GM18909 (cell line): Measurements from ENCODE around the gene HMCN2.
"Not testable (repeated sequence)": the region's sequence is repeated elsewhere in the genome, so short reads cannot be mapped to it uniquely, and the experiment has no call there.

Experiments
- ATAC-seq: cut with Tn5 transposase; IDR thresholded peaks from one replicate; pipeline ENCODE4 v1.9.1; 2021; ENCODE audit warnings: mild to moderate bottlenecking; ENCODE audit not compliant: unreplicated experiment, poor library complexity

The HMCN2 gene

DNA sequence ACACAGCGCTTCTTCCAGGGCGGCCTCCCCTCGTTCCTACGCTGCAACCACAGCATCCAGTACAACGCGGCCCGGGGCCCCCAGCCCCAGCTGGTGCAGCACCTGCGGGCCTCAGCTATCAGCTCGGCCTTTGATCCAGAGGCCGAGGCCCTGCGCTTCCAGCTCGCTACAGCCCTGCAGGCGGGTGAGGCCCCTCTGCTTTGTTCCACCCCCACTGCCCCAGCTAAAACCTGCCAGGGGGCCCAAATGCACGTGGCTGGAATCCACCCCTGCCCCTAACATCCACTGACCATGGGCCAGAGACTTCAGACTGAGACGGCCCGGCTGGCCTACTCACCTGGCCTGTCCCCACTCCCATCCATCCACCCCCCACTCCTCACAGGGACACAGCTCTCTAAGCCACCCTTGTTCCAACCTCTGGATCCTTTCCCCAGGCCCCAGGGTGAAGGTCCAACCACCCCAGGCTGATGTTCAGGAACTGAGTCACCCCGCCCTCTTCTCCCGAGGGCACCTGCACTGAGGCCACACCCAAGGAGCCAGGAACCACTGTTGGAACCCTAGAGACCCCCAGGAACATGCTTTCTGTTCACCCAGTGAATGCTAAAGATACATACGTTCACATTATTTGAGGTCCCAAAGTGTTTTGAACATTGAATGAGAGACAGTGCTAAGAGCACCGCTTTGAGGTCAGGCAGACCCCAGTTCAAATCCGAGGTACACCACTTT is 160.3 kb downstream of the HMCN2 start:
- ATAC-seq: no peak

DNA sequence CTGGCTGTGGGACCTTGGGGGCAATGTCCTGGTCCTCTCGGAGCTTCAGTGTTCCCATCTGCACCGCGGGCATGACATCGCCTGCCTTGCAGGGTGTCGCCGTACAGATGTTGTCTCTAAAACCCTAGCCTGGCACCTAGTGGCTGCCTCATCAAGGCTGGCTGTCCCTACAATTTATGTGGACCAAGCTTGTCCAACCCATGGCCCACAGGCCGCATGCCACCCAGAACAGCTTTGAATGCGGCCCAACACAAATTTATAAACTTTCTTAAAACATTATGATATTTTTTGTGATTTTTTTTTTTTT is 160.9 kb downstream of the HMCN2 start:
- no peak for ATAC-seq

DNA sequence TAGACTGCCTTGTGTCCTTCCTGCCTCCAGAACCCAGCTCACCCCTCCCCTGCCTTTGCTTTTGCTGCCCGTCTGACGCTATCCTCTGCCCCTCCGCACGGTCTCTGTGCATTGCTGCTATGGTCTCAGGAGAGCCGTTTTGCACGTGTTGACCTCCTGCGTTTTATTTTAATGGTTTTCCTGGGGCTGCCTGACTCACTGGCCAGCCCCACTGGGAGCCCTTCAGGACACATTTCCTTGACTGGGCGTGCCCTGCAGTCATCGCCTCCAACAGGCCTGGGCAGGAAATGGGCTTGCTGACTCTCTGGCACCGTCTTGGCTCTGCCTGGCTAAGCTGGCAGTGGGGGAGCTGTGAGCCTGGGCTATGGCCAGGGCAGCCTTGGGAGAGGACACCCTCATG is 161.3 kb downstream of the HMCN2 start:
- no peak for ATAC-seq

DNA sequence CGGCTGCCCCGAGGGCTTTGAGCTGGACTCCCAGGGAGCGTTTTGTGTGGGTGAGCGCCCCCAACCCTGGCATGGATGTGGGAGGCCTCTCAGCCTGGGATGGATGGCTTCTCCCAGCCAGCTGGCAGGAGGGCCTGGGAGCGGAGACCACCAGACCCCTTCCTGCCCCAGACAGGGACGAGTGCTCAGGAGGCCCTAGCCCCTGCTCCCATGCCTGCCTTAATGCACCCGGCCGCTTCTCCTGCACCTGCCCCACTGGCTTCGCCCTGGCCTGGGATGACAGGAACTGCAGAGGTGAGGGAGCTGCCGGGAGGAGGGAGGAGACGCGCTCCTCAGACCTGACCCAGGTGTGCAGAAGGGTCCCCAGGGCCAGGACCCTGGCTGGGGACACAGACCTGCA is 161.8 kb downstream of the HMCN2 start:
- no peak for ATAC-seq

DNA sequence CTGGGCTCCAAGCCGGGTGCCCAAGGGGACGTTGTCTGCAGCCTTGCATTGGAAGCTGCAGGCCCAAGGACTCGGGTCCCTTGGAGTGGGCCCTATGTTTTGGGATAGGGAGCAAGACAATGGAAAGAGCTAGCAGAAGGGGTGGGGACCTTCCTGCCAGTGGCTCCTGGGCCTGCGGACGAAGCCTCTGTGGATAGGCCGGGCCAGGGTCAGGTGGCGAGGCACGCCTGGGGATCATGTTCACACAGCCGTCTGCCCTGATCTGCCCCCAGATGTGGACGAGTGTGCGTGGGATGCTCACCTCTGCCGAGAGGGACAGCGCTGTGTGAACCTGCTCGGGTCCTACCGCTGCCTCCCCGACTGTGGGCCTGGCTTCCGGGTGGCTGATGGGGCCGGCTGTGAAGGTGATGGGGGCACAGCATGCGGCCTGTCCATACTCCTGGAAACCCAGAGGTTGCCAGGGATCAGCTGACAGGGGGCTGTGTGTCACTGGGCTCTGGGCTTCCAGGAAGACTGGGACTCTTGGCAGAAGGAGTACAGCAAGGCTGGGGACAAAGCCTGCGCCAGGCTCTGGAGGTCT is 162.6 kb downstream of the HMCN2 start:
- no peak for ATAC-seq

GRCh38 chr9:130429381-130429780 is 163.8 kb downstream of the HMCN2 start:
- no peak for ATAC-seq

DNA sequence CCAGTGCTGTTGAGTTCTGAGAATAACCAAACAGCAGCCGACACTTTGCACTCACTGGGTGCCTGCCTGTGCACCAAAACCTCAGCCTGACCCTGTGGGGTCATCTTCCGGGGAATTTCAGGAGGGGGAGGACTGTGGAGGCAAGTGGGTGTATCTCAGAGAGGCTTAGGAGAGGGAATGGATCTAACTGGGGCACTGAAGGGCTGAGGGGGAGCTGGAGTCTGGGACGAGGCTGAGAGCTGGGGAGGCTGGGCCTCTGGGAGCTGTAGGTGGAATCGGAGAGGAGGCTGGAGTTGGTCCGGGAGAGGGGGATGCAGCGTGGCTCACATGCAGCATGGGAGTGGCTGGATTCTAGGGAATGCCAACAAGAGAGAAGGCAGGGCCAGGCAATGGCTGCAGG is 164.3 kb downstream of the HMCN2 start:
- no peak for ATAC-seq

DNA sequence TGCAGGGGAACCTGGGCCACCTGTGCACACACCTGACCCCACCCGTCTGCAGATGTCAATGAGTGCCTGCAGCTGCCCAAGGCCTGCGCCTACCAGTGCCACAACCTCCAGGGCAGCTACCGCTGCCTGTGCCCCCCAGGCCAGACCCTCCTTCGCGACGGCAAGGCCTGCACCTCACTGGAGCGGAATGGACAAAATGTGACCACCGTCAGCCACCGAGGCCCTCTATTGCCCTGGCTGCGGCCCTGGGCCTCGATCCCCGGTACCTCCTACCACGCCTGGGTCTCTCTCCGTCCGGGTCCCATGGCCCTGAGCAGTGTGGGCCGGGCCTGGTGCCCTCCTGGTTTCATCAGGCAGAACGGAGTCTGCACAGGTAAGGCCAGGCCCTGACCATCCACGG is 164.7 kb downstream of the HMCN2 start:
- no peak for ATAC-seq

GRCh38 chr9:130430734-130431535 is 165.4 kb downstream of the HMCN2 start:
- ATAC-seq: no peak

DNA sequence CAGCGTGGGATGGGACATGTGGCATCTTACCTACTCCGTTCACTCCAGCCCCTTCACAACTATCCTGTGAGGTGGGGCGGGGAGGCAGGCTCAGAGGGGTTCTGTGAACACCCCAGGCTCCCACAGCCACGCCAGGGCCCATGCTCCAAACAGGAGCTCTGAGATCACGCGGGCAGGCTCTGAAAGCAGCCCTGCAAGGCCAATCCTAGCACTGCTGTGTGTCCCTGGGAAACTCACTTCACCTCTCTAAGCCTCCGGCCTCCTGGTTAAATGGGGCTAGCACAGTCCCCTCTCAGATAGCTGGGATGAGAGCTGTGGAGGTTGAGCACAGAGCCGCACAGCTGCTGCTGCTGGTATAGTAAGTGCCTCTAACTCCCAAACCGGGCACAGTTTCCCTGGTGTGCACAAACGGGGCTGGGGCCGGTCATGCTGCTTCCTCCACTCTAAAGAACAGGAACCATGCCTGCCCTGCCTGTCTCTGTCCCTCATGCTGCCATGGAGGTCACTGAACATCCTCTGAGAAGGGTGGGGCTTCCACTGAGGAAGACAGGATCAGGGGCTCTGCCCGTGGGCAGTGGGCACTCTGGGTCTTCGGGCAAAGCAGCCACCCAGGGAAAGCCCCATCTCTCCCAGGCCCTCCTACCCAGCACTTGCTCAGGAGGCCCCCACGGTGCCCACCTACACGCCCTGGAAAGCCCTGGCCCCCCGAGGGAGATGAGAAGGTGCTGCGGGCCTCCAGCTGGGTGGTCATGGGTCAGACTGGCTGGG is 166.2 kb downstream of the HMCN2 start:
- no peak for ATAC-seq

DNA sequence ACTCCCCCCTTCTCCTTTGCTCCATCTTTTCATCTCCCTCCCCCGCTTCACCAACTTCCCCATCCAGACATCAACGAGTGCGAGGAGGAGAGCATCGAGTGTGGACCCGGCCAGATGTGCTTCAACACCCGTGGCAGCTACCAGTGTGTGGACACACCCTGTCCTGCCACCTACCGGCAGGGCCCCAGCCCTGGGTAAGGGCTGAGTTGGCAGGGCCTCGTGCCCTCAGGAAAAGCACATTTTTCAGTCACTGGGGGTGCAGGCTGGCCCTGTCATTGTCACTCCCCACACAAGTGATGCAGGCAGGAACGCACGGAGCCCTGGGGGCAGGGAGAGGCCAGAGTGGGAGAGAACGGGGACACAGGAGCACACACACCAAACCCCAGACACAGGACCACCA is 166.8 kb downstream of the HMCN2 start:
- ATAC-seq: no peak

DNA sequence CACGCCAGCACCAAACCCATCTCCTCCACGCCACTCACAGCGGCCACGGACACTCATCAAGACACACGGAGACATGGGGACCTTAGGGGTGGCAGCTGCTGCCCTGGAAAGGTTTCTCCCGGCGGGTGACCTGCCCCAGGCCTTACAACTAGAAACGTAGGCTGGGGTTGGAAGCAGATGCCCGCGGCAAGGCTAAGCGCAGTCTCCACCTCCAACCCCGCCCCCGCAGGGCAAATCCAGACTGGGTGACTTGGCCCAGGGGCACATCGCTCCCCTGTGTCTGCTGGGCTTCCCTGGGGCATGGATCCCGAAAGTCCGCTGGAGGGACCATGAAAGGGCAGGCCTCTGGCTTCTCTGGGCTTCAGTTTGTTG is 167.2 kb downstream of the HMCN2 start:
- ATAC-seq: no peak

DNA sequence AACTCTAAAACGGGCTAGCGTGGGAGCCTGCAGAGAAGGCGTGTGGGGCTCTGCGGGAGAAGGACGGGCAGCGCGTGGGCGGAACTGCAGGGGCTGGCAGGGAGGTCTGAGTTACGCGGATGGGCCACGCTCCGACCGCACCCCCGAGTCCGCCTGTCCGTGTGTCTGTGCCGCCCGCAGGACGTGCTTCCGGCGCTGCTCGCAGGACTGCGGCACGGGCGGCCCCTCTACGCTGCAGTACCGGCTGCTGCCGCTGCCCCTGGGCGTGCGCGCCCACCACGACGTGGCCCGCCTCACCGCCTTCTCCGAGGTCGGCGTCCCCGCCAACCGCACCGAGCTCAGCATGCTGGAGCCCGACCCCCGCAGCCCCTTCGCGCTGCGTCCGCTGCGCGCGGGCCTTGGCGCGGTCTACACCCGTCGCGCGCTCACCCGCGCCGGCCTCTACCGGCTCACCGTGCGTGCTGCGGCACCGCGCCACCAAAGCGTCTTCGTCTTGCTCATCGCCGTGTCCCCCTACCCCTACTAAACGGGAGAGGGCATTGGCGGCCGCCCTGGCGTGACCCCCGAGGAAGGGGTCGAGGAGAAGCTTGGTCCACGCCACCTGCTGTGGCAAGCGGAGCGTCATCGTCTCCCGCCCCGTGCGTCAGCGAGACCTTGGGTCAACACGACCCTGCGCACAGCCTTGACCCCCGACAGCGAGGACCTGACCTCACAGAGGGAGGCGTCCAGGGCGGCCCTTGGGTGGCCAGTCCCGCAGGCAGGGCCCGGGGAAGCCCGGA is 167.8 kb downstream of the HMCN2 start:
- ATAC-seq: no peak

- no peak for ATAC-seq
Observed at GRCh38 chr9:130433947-130434262, 168.3 kb downstream of the HMCN2 start.

DNA sequence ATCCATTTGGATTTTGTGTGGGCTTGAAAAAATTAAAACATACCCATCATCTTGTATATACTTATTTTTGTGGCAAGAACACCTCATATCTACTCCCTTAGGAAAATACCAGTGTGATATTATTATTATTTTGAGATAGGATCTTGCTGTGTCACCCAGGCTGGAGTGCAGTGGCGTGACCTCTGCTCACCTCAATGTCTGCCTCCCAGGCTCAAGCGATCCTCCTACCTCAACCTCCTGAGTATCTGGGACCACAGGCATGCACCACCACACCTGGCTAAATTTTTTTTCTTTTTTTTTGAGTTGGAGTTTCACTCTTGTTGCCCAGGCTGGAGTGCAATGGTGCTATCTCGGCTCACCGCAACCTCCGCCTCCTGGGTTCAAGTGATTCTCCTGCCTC is 169.1 kb downstream of the HMCN2 start:
- ATAC-seq: not testable (repeated sequence)

- ATAC-seq: no peak
Observed at GRCh38 chr9:130437011-130437789, 171.6 kb downstream of the HMCN2 start.

DNA sequence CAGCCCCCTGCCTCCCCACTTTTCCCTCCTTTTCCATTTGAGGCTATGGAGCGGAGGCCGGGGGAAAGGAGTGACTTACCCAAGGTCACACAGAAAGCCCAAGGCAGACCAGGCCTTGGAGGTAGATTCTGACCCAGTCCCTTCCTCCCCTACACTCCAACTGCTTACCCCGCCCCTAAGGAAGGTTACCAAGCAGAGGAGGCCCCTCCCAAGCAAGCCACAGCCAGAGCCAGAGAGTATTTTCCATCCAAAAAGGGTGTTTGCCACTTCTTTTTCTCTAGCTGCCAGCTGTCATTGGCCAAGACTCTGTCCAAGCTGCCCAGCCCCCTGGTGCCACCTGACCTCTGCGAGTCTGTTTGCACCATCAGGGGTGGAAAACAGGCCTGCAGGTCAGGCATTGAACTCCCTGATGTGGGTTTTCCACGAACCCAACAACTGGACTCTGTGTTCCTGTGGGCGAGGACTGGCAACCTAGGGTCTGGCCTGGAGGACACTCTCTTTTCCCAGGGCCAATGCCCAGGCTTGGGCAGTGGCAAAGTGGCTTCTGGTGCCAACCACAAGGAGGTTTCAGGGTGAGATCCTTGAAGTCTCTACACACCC is 172.9 kb downstream of the HMCN2 start:
- ATAC-seq: no peak

GRCh38 chr9:130441031-130441430 is 175.5 kb downstream of the HMCN2 start:
- no peak for ATAC-seq

DNA sequence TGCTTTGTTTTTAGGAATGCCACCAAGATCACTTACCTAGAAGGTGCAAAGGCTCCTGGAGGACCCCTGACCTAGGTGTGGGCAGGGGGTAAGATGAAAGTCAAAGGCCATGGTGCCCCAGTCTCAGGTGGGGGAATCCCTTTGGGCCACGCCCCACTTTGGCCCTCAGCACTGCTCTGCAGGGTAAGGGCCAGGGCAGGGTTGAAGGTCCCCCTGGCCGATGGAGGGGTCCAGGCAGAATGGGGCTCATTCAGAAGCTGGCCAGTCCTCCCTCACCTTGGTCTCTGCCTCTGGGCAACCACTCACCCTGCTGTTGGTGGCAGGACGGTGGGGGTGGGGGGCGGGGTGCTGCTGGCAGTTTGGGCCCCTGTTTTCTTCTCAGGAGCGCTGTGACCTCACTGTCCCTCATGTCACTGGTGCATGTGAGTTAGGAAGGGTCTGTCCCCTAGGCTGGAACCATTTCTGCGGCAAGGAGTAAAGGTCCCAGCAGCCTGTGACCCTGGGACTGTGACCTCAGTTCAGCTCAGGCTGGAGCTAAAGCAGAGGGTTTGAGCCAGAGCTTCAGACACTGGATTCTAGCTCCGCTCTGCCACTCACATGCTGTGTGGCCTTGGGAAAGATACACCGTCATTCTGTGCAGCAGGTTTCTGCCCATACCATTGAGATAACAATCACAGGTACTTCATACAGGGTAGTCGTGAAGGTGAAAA is 177.3 kb downstream of the HMCN2 start:
- no peak for ATAC-seq
